Stimulated activated CD4-positive, alpha-beta T cell treated with anti-CD3 and anti-CD28 coated beads, TNF-alpha, amount 100 ng/mL, for 24 hours (primary cell): ENCODE data around the gene PLXND1.

ENCODE experiments used
- DNase-seq, 3 experiments: peaks; one replicate each; pipeline ENCODE4 v3.0.0-alpha.2; 2020; ENCODE audit warnings: low read depth in 3 of 3

Gene PLXND1

GRCh38 chr3:129507181-129507831 is 99.2 kb downstream of the PLXND1 start:
- no peak for DNase-seq

DNA sequence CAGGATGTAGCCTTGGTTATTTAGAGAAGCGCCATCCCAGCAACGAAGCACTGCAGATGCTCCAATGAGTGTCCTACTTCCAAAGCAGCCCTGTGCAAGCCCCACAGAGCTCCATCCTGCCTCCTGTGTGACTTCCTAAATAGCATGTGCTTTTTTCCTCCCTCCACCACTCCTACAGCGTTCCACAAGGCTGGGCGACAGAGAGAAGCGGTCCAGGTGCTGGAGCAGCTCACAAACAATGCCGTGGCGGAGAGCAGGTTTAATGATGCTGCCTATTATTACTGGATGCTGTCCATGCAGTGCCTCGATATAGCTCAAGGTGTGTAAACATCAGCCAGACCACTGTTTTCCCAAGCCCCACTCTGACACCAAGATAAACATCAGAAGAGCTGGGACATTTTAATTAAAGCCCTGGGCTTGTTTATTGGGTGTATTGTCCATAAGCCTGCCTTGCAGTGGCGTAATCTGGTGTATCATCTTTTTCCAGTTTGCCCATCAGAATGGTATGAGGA is 100.2 kb downstream of the PLXND1 start:
- no peak for DNase-seq

GRCh38 chr3:129505341-129505740 is 101.1 kb downstream of the PLXND1 start:
- DNase-seq, result no peak
